ENCODE measurements around the gene COX7A2. TPM values are rescaled to one million over a fixed set of nuclear protein-coding genes. Genes with fewer than 3 reads are reported as not detected.

The COX7A2 gene
- total and polyA plus RNA-seq, 5 experiments from 2014 or later: 198 to 1,025 (median 788) TPM

- peaks cover 0 to 2% (median 0%) of the 10 kb centered on the region in 3 donors for H3K36me3 Mint-ChIP-seq
Observed at GRCh38 chr6:75282706-75283105, 39.1 kb upstream of the COX7A2 start.

DNA sequence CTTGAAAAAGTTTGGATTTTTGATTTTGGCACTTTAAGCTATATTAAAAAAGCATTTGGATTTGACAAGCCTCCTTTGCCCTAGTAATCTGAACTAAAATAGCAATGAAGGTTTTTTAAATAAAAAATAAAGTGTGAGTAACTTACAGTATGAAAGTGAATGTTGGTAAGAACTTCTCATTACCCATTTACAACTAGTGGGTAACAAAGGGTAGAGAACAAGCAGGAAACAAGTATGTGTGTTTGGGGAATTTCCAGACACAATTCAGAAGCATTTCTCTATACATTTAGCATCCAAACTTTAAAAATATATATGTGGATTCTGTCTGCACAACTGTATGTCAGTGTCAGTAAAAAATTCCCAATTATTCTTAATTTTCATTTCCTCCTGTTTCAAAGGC lies 38.1 kb upstream of the COX7A2 start:
- Mint-ChIP-seq H3K27ac (peak overlapping the region in 3 of 10 donors; percentile 1 to 59 (median 41)), H3K4me1 (peaks cover 23 to 50% (median 42%) of the 10 kb centered on the region in 4 donors), H3K4me3 (peak overlapping the region in 5 of 10 donors; percentile 35 to 60 (median 46)), H3K36me3 (peaks cover 0 to 5% (median 0%) of the 10 kb centered on the region in 3 donors), H3K9me3 (no peaks in the 10 kb centered on the region), H3K27me3 (no peaks in the 10 kb centered on the region)
- ATAC-seq (no peak), DNase-seq (no peak)
- POLR2A ChIA-PET: interaction anchor here (1.2 kb wide), 1 partner anchor 38 kb away, joined by 4 read pairs; no protein-coding TSS in a partner anchor

More at GRCh38 chr6:75282706-75283105, 39.1 kb upstream of the COX7A2 start:
- H3K27me3 Mint-ChIP-seq: no peaks in the 10 kb centered on the region
- H3K4me3 Mint-ChIP-seq: peak overlapping the region in 6 of 10 donors; percentile 0 to 72 (median 42)
- peak overlapping the region in 7 of 10 donors; percentile 6 to 69 (median 58) for H3K27ac Mint-ChIP-seq
- ATAC-seq (no peak), DNase-seq (no peak)
- no peaks in the 10 kb centered on the region for H3K9me3 Mint-ChIP-seq
- POLR2A ChIA-PET: interaction anchor here (1.2 kb wide), 2 partner anchors 39 to 40 kb away, joined by 4 read pairs; no protein-coding TSS in a partner anchor
- H3K4me1 Mint-ChIP-seq: peaks cover 22 to 51% (median 40%) of the 10 kb centered on the region in 4 donors

GRCh38 chr6:75280131-75280855 lies 36.7 kb upstream of the COX7A2 start:
- Mint-ChIP-seq H3K4me3 (peak overlapping the region in 4 of 10 donors; percentile 1 to 50 (median 16)), H3K4me1 (peaks cover 27 to 63% (median 51%) of the 10 kb centered on the region in 4 donors), H3K27ac (peak overlapping the region in 2 of 10 donors; percentile 17 to 33), H3K9me3 (no peaks in the 10 kb centered on the region), H3K27me3 (no peaks in the 10 kb centered on the region), H3K36me3 (peaks cover 0 to 10% (median 4%) of the 10 kb centered on the region in 3 donors)
- DNase-seq (no peak), ATAC-seq (no peak)
- POLR2A ChIA-PET: no interaction called here

DNA sequence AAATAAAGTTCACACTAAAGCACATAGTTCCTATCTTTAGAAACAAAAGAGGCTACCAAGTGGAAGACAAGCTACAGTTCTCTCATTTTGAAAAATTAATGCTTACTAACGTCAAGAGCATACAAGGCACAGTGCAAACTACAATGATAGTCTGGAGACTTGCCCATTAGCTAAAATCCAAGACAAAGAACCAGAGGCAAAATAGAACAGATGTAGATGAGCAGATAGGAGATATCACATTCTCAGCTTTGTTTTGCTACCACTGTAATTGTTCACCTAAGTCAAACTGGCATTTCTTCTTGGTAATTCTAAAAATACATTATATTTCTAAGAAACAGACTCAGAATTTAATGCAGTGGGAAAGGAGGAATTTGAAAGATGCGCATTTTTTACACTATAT lies 35.8 kb upstream of the COX7A2 start:
- Mint-ChIP-seq H3K36me3 (peaks cover 0 to 15% (median 9%) of the 10 kb centered on the region in 3 donors), H3K9me3 (no peaks in the 10 kb centered on the region), H3K4me3 (peak overlapping the region in 3 of 10 donors; percentile 8 to 20 (median 19)), H3K4me1 (peaks cover 31 to 70% (median 58%) of the 10 kb centered on the region in 4 donors), H3K27me3 (no peaks in the 10 kb centered on the region), H3K27ac (peak overlapping the region in 3 of 10 donors; percentile 5 to 57 (median 33))
- ATAC-seq (no peak), DNase-seq (no peak)
- POLR2A ChIA-PET: interaction anchor here (1.7 kb wide), 1 partner anchor 36 kb away, joined by 6 read pairs; the partner anchor contains the start of gene COX7A2

DNA sequence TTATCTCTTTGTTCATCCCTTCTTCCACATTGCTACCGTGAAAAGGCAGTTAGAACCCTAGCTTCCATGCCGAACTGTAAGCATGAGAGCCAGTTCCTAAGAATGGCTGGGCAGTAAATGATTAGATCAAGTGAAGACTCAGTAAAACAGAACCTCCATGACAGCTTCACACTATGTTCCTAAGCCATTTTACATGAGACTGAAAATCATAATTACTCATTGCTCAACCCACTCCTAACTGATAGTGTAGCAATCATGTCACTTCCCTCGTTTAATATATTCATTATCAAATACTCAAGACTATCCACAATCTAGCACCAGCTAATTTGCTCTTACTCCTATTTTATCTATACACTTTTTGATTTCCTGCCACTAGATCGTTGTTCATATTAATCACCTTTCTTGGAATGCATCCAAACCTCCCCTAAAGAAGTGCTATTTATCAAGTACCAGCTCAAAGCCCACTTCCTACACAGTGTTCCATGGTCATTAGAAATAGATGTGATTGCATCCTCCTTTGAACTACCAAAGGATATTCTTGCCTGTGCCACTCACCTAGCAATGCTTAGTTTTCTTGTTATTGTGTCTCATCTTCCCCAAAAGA lies 35.0 kb upstream of the COX7A2 start:
- H3K27me3 Mint-ChIP-seq: no peaks in the 10 kb centered on the region
- no peaks in the 10 kb centered on the region for H3K9me3 Mint-ChIP-seq
- peak overlapping the region in 6 of 10 donors; percentile 0 to 10 (median 2) for H3K4me3 Mint-ChIP-seq
- H3K36me3 Mint-ChIP-seq: peaks cover 0 to 20% (median 9%) of the 10 kb centered on the region in 3 donors
- no peak for DNase-seq
- peak overlapping the region in 9 of 10 donors; percentile 0 to 73 (median 11) for H3K27ac Mint-ChIP-seq
- POLR2A ChIA-PET: interaction anchor here (1.7 kb wide), 1 partner anchor 35 kb away, joined by 6 read pairs; the partner anchor contains the start of gene COX7A2
- H3K4me1 Mint-ChIP-seq: peaks cover 36 to 78% (median 66%) of the 10 kb centered on the region in 4 donors
- ATAC-seq: no peak

GRCh38 chr6:75275067-75275466 lies 31.5 kb upstream of the COX7A2 start:
- Mint-ChIP-seq H3K4me1 (peaks cover 39 to 79% (median 77%) of the 10 kb centered on the region in 4 donors), H3K36me3 (peaks cover 9 to 39% (median 11%) of the 10 kb centered on the region in 3 donors), H3K9me3 (no peaks in the 10 kb centered on the region), H3K27me3 (no peaks in the 10 kb centered on the region), H3K4me3 (peak overlapping the region in 2 of 10 donors; percentile 2), H3K27ac (peak overlapping the region in 6 of 10 donors; percentile 0 to 77 (median 10))
- POLR2A ChIA-PET: no interaction called here
- no peak for DNase-seq
- no peak for ATAC-seq

- Mint-ChIP-seq H3K4me3 (no peak overlapping the region), H3K27ac (peak overlapping the region in 3 of 10 donors; percentile 19 to 45 (median 28)), H3K36me3 (peaks cover 9 to 37% (median 11%) of the 10 kb centered on the region in 3 donors), H3K9me3 (no peaks in the 10 kb centered on the region), H3K27me3 (no peaks in the 10 kb centered on the region), H3K4me1 (peaks cover 32 to 74% (median 73%) of the 10 kb centered on the region in 4 donors)
- ATAC-seq (no peak), DNase-seq (no peak)
- POLR2A ChIA-PET: interaction anchor here (0.6 kb wide), 1 partner anchor 11 kb away, joined by 3 read pairs; no protein-coding TSS in a partner anchor
Observed at GRCh38 chr6:75273009-75273408, 29.4 kb upstream of the COX7A2 start.

- ATAC-seq (no peak), DNase-seq (no peak)
- Mint-ChIP-seq H3K27me3 (no peaks in the 10 kb centered on the region), H3K9me3 (no peaks in the 10 kb centered on the region), H3K4me1 (peaks cover 34 to 79% (median 75%) of the 10 kb centered on the region in 4 donors), H3K4me3 (no peak overlapping the region), H3K36me3 (peaks cover 9 to 39% (median 11%) of the 10 kb centered on the region in 3 donors), H3K27ac (peak overlapping the region in 7 of 10 donors; percentile 0 to 72 (median 26))
- POLR2A ChIA-PET: no interaction called here
Observed at GRCh38 chr6:75272145-75272840, 28.7 kb upstream of the COX7A2 start.

GRCh38 chr6:75268988-75269354 lies 25.4 kb upstream of the COX7A2 start:
- peaks cover 16 to 58% (median 47%) of the 10 kb centered on the region in 4 donors for H3K4me1 Mint-ChIP-seq
- H3K4me3 Mint-ChIP-seq: no peak overlapping the region
- POLR2A ChIA-PET: no interaction called here
- DNase-seq (no peak), ATAC-seq (no peak)
- H3K36me3 Mint-ChIP-seq: peaks cover 0 to 37% (median 12%) of the 10 kb centered on the region in 3 donors
- H3K27ac Mint-ChIP-seq: peak overlapping the region in 7 of 10 donors; percentile 3 to 71 (median 31)
- H3K9me3 Mint-ChIP-seq: no peaks in the 10 kb centered on the region
- no peaks in the 10 kb centered on the region for H3K27me3 Mint-ChIP-seq

- H3K4me3 Mint-ChIP-seq: peak overlapping the region in 1 of 10 donors; percentile 20
- no peaks in the 10 kb centered on the region for H3K9me3 Mint-ChIP-seq
- peaks cover 15 to 54% (median 44%) of the 10 kb centered on the region in 4 donors for H3K4me1 Mint-ChIP-seq
- POLR2A ChIA-PET: interaction anchor here (0.9 kb wide), 1 partner anchor 10 kb away, joined by 3 read pairs; no protein-coding TSS in a partner anchor
- peak overlapping the region in 9 of 10 donors; percentile 3 to 71 (median 31) for H3K27ac Mint-ChIP-seq
- H3K36me3 Mint-ChIP-seq: peaks cover 0 to 40% (median 12%) of the 10 kb centered on the region in 3 donors
- DNase-seq: no peak
- no peaks in the 10 kb centered on the region for H3K27me3 Mint-ChIP-seq
- no peak for ATAC-seq
Observed at GRCh38 chr6:75268121-75268987, 24.8 kb upstream of the COX7A2 start.

- H3K27me3 Mint-ChIP-seq: no peaks in the 10 kb centered on the region
- H3K9me3 Mint-ChIP-seq: no peaks in the 10 kb centered on the region
- H3K4me1 Mint-ChIP-seq: peaks cover 15 to 46% (median 41%) of the 10 kb centered on the region in 4 donors
- no peak for DNase-seq
- H3K36me3 Mint-ChIP-seq: peaks cover 0 to 41% (median 12%) of the 10 kb centered on the region in 3 donors
- POLR2A ChIA-PET: interaction anchor here (0.9 kb wide), 1 partner anchor 9 kb away, joined by 3 read pairs; no protein-coding TSS in a partner anchor
- H3K27ac Mint-ChIP-seq: peak overlapping the region in 2 of 10 donors; percentile 20 to 31
- no peak for ATAC-seq
- H3K4me3 Mint-ChIP-seq: no peak overlapping the region
Observed at GRCh38 chr6:75267461-75267860, 23.9 kb upstream of the COX7A2 start.
